Measurements from ENCODE around the gene LRRC2. TPM values are rescaled to one million over a fixed set of nuclear protein-coding genes. Genes with fewer than 3 reads are reported as not detected.

LRRC2 gene
- total RNA-seq, 1 experiment from 2014 or later: not detected

GRCh38 chr3:46585799-46586693, 19.9 kb upstream of the LRRC2 start:
- H3K4me3 ChIP-seq (ENCODE audit: low read depth in 2 of 2, low read length in 2 of 2): no peak overlapping the region
- H3K36me3 ChIP-seq (ENCODE audit: control insufficient read depth, insufficient read depth, low read length): no peaks in the 10 kb centered on the region
- no peak overlapping the region for H3K27ac ChIP-seq (ENCODE audit: low read length)
- H3K27me3 ChIP-seq (ENCODE audit: control insufficient read depth, insufficient read depth, low read length): no peaks in the 10 kb centered on the region; the same call in 1 of the 2 replicates
- no peak for TF ChIP-seq TCF7L2 (IDR thresholded peaks at IDR 0.05; ENCODE audit: low read depth, low read length)
- no peak for TF ChIP-seq POLR2AphosphoS5 (IDR thresholded peaks at IDR 0.05; ENCODE audit: low read depth, low read length)
- TF ChIP-seq, protein P1, sequence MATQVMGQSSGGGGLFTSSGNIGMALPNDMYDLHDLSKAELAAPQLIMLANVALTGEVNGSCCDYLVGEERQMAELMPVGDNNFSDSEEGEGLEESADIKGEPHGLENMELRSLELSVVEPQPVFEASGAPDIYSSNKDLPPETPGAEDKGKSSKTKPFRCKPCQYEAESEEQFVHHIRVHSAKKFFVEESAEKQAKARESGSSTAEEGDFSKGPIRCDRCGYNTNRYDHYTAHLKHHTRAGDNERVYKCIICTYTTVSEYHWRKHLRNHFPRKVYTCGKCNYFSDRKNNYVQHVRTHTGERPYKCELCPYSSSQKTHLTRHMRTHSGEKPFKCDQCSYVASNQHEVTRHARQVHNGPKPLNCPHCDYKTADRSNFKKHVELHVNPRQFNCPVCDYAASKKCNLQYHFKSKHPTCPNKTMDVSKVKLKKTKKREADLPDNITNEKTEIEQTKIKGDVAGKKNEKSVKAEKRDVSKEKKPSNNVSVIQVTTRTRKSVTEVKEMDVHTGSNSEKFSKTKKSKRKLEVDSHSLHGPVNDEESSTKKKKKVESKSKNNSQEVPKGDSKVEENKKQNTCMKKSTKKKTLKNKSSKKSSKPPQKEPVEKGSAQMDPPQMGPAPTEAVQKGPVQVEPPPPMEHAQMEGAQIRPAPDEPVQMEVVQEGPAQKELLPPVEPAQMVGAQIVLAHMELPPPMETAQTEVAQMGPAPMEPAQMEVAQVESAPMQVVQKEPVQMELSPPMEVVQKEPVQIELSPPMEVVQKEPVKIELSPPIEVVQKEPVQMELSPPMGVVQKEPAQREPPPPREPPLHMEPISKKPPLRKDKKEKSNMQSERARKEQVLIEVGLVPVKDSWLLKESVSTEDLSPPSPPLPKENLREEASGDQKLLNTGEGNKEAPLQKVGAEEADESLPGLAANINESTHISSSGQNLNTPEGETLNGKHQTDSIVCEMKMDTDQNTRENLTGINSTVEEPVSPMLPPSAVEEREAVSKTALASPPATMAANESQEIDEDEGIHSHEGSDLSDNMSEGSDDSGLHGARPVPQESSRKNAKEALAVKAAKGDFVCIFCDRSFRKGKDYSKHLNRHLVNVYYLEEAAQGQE (IDR thresholded peaks at IDR 0.05; ENCODE audit: insufficient read depth in 1 of 2, low read depth in 2 of 2, low read length in 1 of 2): no peak
- no peak for TF ChIP-seq SIN3A (IDR thresholded peaks at IDR 0.05; ENCODE audit: borderline replicate concordance, insufficient read depth, low read depth, low read length)
- TF ChIP-seq CTCF (IDR thresholded peaks at IDR 0.05): no peak
- no TSS peak for BruUV-seq (replicated peaks)
- ChIA-PET POLR2A (no interaction called here), CTCF (no interaction called here)
- H3K4me1 ChIP-seq (ENCODE audit: control insufficient read depth, insufficient read depth, low read length): no peaks in the 10 kb centered on the region
- no peak for DNase-seq (ENCODE audit: low read depth, low spot score)
- no peak for ATAC-seq
- in situ Hi-C loops (cut with HindIII; ENCODE audit: low pct_unique_long_range_greater_than_20kb, low sequenced_read_pairs): no loop called here
- H3K9me3 ChIP-seq (ENCODE audit: control insufficient read depth, insufficient read depth, low read depth, low read length): no peaks in the 10 kb centered on the region
- intact Hi-C loops (cut with micrococcal nuclease; ENCODE audit: unreplicated experiment): no loop called here

- ATAC-seq: no peak
- CTCF ChIA-PET: no interaction called here
- no TSS peak for BruUV-seq (replicated peaks)
- Histone ChIP-seq H3K27me3 (ENCODE audit: control insufficient read depth, insufficient read depth, low read length) (no peaks in the 10 kb centered on the region; the same call in 1 of the 2 replicates), H3K9me3 (ENCODE audit: control insufficient read depth, insufficient read depth, low read depth, low read length) (no peaks in the 10 kb centered on the region), H3K4me3 (ENCODE audit: low read depth in 2 of 2, low read length in 2 of 2) (no peak overlapping the region), H3K27ac (ENCODE audit: low read length) (no peak overlapping the region), H3K36me3 (ENCODE audit: control insufficient read depth, insufficient read depth, low read length) (no peaks in the 10 kb centered on the region), H3K4me1 (ENCODE audit: control insufficient read depth, insufficient read depth, low read length) (no peaks in the 10 kb centered on the region)
- in situ Hi-C loops (cut with HindIII; ENCODE audit: low pct_unique_long_range_greater_than_20kb, low sequenced_read_pairs): no loop called here
- POLR2A ChIA-PET: interaction anchor here (0.6 kb wide), 1 partner anchor 1089 kb away, joined by 3 read pairs; no protein-coding TSS in a partner anchor
- DNase-seq (ENCODE audit: low read depth, low spot score): no peak
- intact Hi-C loops (cut with micrococcal nuclease; ENCODE audit: unreplicated experiment): no loop called here
- TF ChIP-seq TCF7L2 (IDR thresholded peaks at IDR 0.05; ENCODE audit: low read depth, low read length) (no peak), CTCF (IDR thresholded peaks at IDR 0.05) (no peak), POLR2AphosphoS5 (IDR thresholded peaks at IDR 0.05; ENCODE audit: low read depth, low read length) (no peak), SIN3A (IDR thresholded peaks at IDR 0.05; ENCODE audit: borderline replicate concordance, insufficient read depth, low read depth, low read length) (no peak)
- TF ChIP-seq, protein P1 (IDR thresholded peaks at IDR 0.05; ENCODE audit: insufficient read depth in 1 of 2, low read depth in 2 of 2, low read length in 1 of 2): no peak
Measured at GRCh38 chr3:46584598-46585467, 18.7 kb upstream of the LRRC2 start.

Data from Panc1 (cell line).